ENCODE data around the gene RAD50. TPM values are rescaled to one million over a fixed set of nuclear protein-coding genes. Genes with fewer than 3 reads are reported as not detected.

RAD50 gene
- polyA plus RNA-seq, 1 donor (not counting 4 experiments of a cell fraction or from before 2014, with no cell fraction given) = 26.3 TPM

DNA sequence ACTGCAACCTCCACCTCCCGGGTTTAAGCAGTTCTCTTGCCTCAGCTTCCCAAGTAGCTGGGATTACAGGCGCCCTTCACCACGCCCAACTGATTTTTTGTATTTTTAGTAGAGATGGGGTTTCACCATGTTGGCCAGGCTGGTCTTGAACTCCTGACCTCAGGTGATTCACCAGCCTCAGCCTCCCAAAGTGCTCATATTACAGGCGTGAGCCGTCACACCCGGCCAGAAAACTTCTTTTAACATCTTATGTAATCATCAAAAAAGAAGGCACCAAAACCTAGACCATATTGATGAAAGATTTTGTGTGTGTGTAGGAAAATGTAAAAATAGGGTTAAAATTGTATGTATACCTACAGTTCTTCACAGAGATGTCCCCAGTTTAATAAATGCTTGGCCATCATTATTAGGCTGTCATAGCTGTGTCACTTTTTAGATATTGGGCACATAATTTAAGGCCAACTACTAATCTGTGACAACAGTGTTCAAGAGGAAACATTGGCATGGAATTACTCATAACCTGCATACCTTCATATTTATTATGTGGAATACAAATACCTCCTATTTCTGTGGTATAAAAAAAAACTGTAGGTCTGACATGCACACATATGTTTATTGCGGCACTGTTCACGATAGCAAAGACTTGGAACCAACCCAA lies 44.4 kb downstream of the RAD50 start:
- no peak for FAIRE-seq
- H3K36me3 ChIP-seq (ENCODE audit: control insufficient read depth in 2 of 2, extremely low read depth in 1 of 2, insufficient read depth in 2 of 2, low read length in 2 of 2) = peaks cover 21 to 22% of the 10 kb centered on the region in 2 experiments

DNA sequence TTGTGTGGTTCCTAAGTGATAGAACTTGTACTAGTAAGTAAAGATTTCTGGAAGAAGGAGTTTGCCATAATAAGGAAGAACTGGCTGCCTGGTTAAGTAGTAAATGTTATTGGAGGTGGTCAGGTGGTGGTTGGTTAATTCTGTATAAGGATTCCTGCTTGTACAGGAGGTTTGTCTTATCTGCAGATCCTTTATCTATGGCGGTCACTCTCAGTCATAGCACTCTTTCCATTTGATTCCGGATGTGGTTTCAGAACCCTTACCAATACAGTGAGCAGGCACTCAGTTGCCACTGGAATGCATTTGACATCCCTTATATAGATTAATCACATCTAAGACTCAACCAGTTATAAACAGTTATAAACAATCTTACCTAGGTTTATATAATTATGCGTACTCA lies 50.3 kb downstream of the RAD50 start:
- H2AFZ ChIP-seq (ENCODE audit: control insufficient read depth, low read length) = no peak overlapping the region
- no peak overlapping the region for H3K27ac ChIP-seq (ENCODE audit: control insufficient read depth, insufficient read depth, low read length)
- no peak for FAIRE-seq
- no peaks in the 10 kb centered on the region for H3K79me2 ChIP-seq (ENCODE audit: control insufficient read depth, insufficient read depth, low read length)
- no peaks in the 10 kb centered on the region for H3K4me1 ChIP-seq (ENCODE audit: control insufficient read depth, extremely low read depth, insufficient read depth, low read length)
- H3K27me3 ChIP-seq (ENCODE audit: control insufficient read depth, extremely low read depth, insufficient read depth, low read length) = no peaks in the 10 kb centered on the region
- no peak overlapping the region for H3K4me3 ChIP-seq (ENCODE audit: control insufficient read depth in 2 of 3, extremely low read depth in 1 of 3, insufficient read depth in 2 of 3, low read depth in 1 of 3, low read length in 3 of 3)
- TF ChIP-seq EZH2 (IDR thresholded peaks at IDR 0.05; ENCODE audit: low read length) = no peak
- TF ChIP-seq, protein P1, sequence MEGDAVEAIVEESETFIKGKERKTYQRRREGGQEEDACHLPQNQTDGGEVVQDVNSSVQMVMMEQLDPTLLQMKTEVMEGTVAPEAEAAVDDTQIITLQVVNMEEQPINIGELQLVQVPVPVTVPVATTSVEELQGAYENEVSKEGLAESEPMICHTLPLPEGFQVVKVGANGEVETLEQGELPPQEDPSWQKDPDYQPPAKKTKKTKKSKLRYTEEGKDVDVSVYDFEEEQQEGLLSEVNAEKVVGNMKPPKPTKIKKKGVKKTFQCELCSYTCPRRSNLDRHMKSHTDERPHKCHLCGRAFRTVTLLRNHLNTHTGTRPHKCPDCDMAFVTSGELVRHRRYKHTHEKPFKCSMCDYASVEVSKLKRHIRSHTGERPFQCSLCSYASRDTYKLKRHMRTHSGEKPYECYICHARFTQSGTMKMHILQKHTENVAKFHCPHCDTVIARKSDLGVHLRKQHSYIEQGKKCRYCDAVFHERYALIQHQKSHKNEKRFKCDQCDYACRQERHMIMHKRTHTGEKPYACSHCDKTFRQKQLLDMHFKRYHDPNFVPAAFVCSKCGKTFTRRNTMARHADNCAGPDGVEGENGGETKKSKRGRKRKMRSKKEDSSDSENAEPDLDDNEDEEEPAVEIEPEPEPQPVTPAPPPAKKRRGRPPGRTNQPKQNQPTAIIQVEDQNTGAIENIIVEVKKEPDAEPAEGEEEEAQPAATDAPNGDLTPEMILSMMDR (optimal IDR thresholded peaks at IDR 0.05 in 1 of 3, IDR thresholded peaks at IDR 0.05 in 1 of 3, conservative IDR thresholded peaks at IDR 0.05 in 1 of 3; ENCODE audit: extremely low read depth in 1 of 3, insufficient read depth in 2 of 3, low read length in 3 of 3) = no peak
- no peak overlapping the region for H3K4me2 ChIP-seq (ENCODE audit: control insufficient read depth, extremely low read depth, insufficient read depth, low read depth, low read length)
- no peaks in the 10 kb centered on the region for H3K9me3 ChIP-seq (ENCODE audit: control insufficient read depth, low read depth, low read length)
- H3K9me1 ChIP-seq (ENCODE audit: control insufficient read depth, extremely low read depth, insufficient read depth, low read length) = no peaks in the 10 kb centered on the region
- no peaks in the 10 kb centered on the region for H4K20me1 ChIP-seq (ENCODE audit: control insufficient read depth, extremely low read depth, insufficient read depth, low read length)
- dilution Hi-C loops (cut with MboI; ENCODE audit: extremely low pct_ligation_motif_present, low sequenced_read_pairs) = no loop called here
- no peak for DNase-seq (ENCODE audit: low read depth, low spot score)
- H3K36me3 ChIP-seq (ENCODE audit: control insufficient read depth in 2 of 2, extremely low read depth in 1 of 2, insufficient read depth in 2 of 2, low read length in 2 of 2) = peaks cover 10 to 12% of the 10 kb centered on the region in 2 experiments
- no peak overlapping the region for H3K9ac ChIP-seq (ENCODE audit: control insufficient read depth, extremely low read depth, insufficient read depth, low read length)

More for the DNA sequence above, 44.4 kb downstream of the RAD50 start:
- H4K20me1 ChIP-seq (ENCODE audit: control insufficient read depth, extremely low read depth, insufficient read depth, low read length) = no peaks in the 10 kb centered on the region
- no peak overlapping the region for H3K9ac ChIP-seq (ENCODE audit: control insufficient read depth, extremely low read depth, insufficient read depth, low read length)
- dilution Hi-C loops (cut with MboI; ENCODE audit: extremely low pct_ligation_motif_present, low sequenced_read_pairs) = no loop called here
- H3K27me3 ChIP-seq (ENCODE audit: control insufficient read depth, extremely low read depth, insufficient read depth, low read length) = no peaks in the 10 kb centered on the region
- no peaks in the 10 kb centered on the region for H3K9me3 ChIP-seq (ENCODE audit: control insufficient read depth, low read depth, low read length)
- H3K79me2 ChIP-seq (ENCODE audit: control insufficient read depth, insufficient read depth, low read length) = no peaks in the 10 kb centered on the region
- DNase-seq (ENCODE audit: low read depth, low spot score) = no peak
- no peak overlapping the region for H3K27ac ChIP-seq (ENCODE audit: control insufficient read depth, insufficient read depth, low read length)
- H3K4me3 ChIP-seq (ENCODE audit: control insufficient read depth in 2 of 3, extremely low read depth in 1 of 3, insufficient read depth in 2 of 3, low read depth in 1 of 3, low read length in 3 of 3) = no peak overlapping the region
- H3K4me1 ChIP-seq (ENCODE audit: control insufficient read depth, extremely low read depth, insufficient read depth, low read length) = no peaks in the 10 kb centered on the region
- no peak overlapping the region for H2AFZ ChIP-seq (ENCODE audit: control insufficient read depth, low read length)
- no peaks in the 10 kb centered on the region for H3K9me1 ChIP-seq (ENCODE audit: control insufficient read depth, extremely low read depth, insufficient read depth, low read length)
- TF ChIP-seq, protein P1 (optimal IDR thresholded peaks at IDR 0.05 in 1 of 3, IDR thresholded peaks at IDR 0.05 in 1 of 3, conservative IDR thresholded peaks at IDR 0.05 in 1 of 3; ENCODE audit: extremely low read depth in 1 of 3, insufficient read depth in 2 of 3, low read length in 3 of 3) = no peak
- TF ChIP-seq EZH2 (IDR thresholded peaks at IDR 0.05; ENCODE audit: low read length) = no peak
- no peak overlapping the region for H3K4me2 ChIP-seq (ENCODE audit: control insufficient read depth, extremely low read depth, insufficient read depth, low read depth, low read length)

Measured in keratinocyte (primary cell).